Mucosa of stomach (tissue), 1 donor: ENCODE data around the gene MAGI1.
"Not testable (repeated sequence)": the region's sequence is repeated elsewhere in the genome, so short reads cannot be mapped to it uniquely, and the experiment has no call there.

Experiments
- H3K27me3 ChIP-seq: one replicate; pipeline ENCODE4 v1.7.0; 2013; ENCODE audit warnings: mild to moderate bottlenecking, low read length; ENCODE audit not compliant: control insufficient read depth, insufficient read depth
- H3K36me3 ChIP-seq: one replicate; pipeline ENCODE4 v1.7.0; 2013; ENCODE audit warnings: low read length; ENCODE audit not compliant: control insufficient read depth, insufficient read depth
- H3K4me1 ChIP-seq: one replicate; pipeline ENCODE4 v1.7.0; 2013; ENCODE audit warnings: mild to moderate bottlenecking, low read length; ENCODE audit not compliant: control insufficient read depth, insufficient read depth
- H3K4me3 ChIP-seq: one replicate; pipeline ENCODE4 v1.7.0; 2013; ENCODE audit warnings: low read length
- H3K9ac ChIP-seq: one replicate; pipeline ENCODE4 v1.7.0; 2013; ENCODE audit warnings: mild to moderate bottlenecking, low read length, moderate library complexity
- H3K9me3 ChIP-seq: one replicate; pipeline ENCODE4 v1.7.0; 2013; ENCODE audit warnings: mild to moderate bottlenecking, low read length, moderate library complexity; ENCODE audit not compliant: control insufficient read depth
- donor health status: Pancreatic carcinoma.

Gene MAGI1

DNA sequence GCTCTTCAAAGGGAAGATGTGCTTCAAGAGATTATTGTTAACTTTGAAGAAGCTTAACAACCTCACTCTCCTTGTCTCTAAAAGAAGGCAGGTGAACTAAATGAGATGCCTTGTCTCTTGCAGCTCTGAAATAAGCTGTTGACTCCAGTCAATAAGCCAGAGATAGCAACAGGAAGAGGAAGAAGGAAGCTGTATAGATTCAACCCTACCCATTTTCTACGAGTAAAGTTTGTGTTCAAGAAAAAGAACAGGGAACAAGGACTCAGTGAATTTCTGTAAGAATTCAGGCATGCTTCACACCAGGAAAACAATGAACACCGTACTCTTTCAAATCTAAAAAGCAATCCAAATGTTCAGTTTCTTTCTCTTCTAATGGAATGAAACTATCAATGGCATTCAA lies 503.5 kb downstream of the MAGI1 start:
- Histone ChIP-seq H3K9me3 (no peaks in the 10 kb centered on the region), H3K4me1 (no peaks in the 10 kb centered on the region), H3K9ac (no peak overlapping the region), H3K27me3 (no peaks in the 10 kb centered on the region), H3K4me3 (no peak overlapping the region), H3K36me3 (no peaks in the 10 kb centered on the region)

DNA sequence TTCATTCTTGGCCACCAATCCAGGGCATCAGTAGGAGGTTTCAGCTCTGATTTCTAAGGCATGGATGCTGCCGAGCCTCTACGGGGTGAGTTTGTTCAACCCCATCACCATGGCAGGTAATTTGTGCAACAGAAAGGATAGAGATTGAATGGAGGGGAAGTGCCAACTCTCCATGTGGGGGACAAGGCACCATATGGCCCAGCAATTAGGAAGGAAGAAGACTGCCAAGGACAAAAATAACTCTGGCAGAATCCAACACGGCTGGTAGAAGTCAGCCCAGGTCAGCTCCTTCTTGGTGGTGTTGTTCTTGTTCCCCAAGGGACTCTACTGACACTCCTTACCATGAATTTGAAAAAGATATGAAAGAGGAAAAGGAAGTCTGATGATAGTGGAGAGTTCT lies 503.9 kb downstream of the MAGI1 start:
- H3K4me1 ChIP-seq = no peaks in the 10 kb centered on the region
- H3K9me3 ChIP-seq = no peaks in the 10 kb centered on the region
- H3K27me3 ChIP-seq = no peaks in the 10 kb centered on the region
- no peak overlapping the region for H3K9ac ChIP-seq
- H3K36me3 ChIP-seq = no peaks in the 10 kb centered on the region
- no peak overlapping the region for H3K4me3 ChIP-seq

DNA sequence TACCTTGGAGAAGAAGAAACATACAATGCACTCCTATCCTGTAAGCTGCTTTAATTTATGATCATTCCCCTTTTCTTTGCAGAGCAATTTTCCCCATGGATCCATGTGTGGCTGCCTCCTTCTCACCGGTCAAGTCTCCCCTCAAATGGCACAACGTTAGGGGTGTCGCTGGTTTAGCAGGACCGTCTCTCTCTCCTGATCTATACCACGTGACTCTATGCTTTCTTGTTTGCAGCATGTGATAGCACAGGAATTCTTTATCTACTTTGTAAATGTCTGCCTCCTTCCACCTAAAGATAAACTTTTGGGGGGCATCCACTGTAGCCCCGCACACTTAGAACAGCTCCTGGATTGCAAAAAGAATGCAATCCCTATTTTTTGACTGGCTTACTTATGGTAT lies 506.0 kb downstream of the MAGI1 start:
- H3K9ac ChIP-seq = no peak overlapping the region
- no peaks in the 10 kb centered on the region for H3K4me1 ChIP-seq
- no peaks in the 10 kb centered on the region for H3K36me3 ChIP-seq
- no peaks in the 10 kb centered on the region for H3K27me3 ChIP-seq
- no peaks in the 10 kb centered on the region for H3K9me3 ChIP-seq
- no peak overlapping the region for H3K4me3 ChIP-seq

DNA sequence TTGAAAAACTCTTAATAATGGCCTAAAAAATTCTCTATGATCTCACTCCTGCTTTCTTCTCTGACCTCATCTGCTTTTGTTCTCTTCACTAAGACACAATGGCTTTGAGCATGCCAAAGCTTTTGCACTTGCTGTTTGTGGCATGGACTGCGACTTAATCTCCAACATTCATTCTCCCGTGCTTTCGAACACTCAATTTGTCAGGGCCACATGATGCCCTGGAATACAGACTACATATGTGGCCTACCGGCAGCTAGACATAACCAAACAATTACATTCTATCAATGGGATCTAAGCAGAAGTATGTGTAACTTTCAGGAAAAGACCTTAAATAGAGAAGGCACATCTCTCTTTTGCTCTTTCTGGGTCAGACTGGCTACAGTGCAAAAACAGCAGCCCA lies 506.5 kb downstream of the MAGI1 start:
- H3K9me3 ChIP-seq = no peaks in the 10 kb centered on the region
- H3K36me3 ChIP-seq = no peaks in the 10 kb centered on the region
- H3K4me3 ChIP-seq = no peak overlapping the region
- no peak overlapping the region for H3K9ac ChIP-seq
- H3K4me1 ChIP-seq = no peaks in the 10 kb centered on the region
- H3K27me3 ChIP-seq = no peaks in the 10 kb centered on the region

DNA sequence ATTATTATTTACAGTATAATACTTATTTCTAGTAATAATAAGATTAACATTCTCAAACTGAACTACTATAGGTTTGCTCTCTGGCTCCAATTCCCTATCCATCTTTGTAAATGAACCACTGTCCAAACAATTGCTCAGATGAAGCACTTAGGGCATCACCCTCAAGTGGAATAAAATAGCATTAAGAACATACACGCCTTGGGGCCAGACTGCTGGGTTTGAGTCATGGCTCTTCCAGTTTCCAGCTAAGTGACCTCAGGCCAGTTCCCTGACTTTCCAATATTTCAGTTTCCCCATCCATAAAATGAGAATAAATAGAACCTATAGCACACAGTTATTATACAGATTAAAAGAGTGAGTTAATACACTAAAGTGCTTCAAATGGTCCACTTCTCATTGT lies 507.2 kb downstream of the MAGI1 start:
- H3K9ac ChIP-seq = no peak overlapping the region

DNA sequence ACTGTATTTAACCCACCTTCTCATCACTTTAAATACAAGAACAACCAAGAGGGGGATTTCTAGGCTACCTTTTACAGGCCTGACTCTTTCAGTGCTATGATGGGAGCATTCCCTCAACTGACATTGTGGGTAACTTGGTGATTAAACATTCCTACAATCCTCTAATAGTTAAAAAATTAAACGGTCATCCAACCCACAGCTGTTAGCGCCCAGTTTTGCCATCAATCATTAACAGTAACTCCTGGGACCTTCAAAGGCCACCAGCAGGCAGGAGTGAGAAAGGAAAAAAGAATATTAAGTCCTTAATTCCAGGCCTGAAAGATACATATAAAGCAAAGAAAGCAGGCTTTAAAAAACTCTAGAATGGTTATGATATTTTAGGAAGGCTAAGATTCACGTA lies 512.1 kb downstream of the MAGI1 start:
- no peaks in the 10 kb centered on the region for H3K36me3 ChIP-seq
- no peaks in the 10 kb centered on the region for H3K4me1 ChIP-seq
- no peaks in the 10 kb centered on the region for H3K27me3 ChIP-seq
- H3K9me3 ChIP-seq = no peaks in the 10 kb centered on the region
- no peak overlapping the region for H3K4me3 ChIP-seq
- H3K9ac ChIP-seq = no peak overlapping the region

More for the DNA sequence above, 507.2 kb downstream of the MAGI1 start:
- Histone ChIP-seq H3K9me3 (no peaks in the 10 kb centered on the region), H3K4me3 (no peak overlapping the region), H3K36me3 (no peaks in the 10 kb centered on the region), H3K27me3 (no peaks in the 10 kb centered on the region), H3K4me1 (no peaks in the 10 kb centered on the region)

DNA sequence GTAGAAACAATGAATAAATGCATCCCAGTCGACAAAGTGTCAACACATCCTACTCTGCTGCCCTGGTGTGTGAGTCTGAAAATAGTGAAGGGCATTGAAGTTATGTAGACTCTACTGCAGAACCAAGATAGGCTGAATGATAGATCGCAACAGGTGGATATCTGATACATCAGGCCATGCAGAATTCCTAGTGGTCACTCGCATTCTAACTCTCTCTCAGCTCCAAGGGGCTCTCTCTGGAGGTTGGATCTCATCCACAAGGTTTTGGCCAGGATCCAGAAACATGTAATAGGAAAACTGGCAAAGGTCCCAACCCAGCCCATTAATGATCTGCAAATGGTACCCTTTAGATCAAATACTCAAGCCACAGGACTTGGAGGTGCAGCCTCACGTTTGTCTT lies 514.1 kb downstream of the MAGI1 start:
- Histone ChIP-seq H3K9me3 (no peaks in the 10 kb centered on the region), H3K27me3 (no peaks in the 10 kb centered on the region), H3K9ac (no peak overlapping the region), H3K4me3 (no peak overlapping the region), H3K36me3 (no peaks in the 10 kb centered on the region), H3K4me1 (no peaks in the 10 kb centered on the region)

DNA sequence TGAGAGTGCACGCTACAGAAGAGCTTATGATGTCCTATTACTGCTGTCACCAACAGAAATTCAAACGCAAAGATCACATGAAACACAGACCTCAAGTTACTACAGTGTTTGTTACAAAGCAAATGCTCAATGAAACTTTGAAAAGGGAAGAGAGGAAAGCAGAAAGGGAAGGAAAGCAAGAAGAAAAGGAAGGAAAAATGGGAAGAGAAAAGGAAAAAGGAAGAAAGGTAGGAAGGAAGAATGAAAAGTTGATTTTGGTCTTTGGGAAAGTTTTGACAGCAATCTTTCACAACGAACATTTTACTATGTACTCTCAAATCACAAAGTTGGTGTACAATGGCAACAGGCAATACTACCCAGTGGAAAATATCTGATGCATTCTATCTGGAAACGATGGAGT lies 514.8 kb downstream of the MAGI1 start:
- no peak overlapping the region for H3K4me3 ChIP-seq
- no peak overlapping the region for H3K9ac ChIP-seq
- H3K27me3 ChIP-seq = no peaks in the 10 kb centered on the region
- H3K9me3 ChIP-seq = no peaks in the 10 kb centered on the region
- H3K4me1 ChIP-seq = no peaks in the 10 kb centered on the region
- no peaks in the 10 kb centered on the region for H3K36me3 ChIP-seq

DNA sequence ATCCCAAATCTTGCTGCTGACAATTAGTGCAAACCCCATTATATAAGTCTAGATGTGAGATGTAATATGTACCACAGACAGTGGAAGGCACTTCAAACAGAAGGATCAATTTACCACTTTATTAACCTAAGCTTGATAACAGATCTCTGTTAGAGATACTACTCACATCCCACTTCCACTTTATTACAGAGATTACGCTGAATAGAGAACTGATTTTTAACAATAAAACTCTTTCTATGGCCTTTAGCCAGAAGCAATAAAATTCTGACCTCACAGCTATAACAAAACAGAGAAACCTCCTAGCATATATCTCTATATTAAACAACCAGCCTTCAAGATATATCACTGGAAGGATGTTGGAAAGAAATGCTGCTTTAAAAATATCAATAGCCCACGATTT lies 517.7 kb downstream of the MAGI1 start:
- Histone ChIP-seq H3K9ac (no peak overlapping the region), H3K4me3 (no peak overlapping the region), H3K9me3 (no peaks in the 10 kb centered on the region), H3K27me3 (no peaks in the 10 kb centered on the region), H3K36me3 (no peaks in the 10 kb centered on the region), H3K4me1 (no peaks in the 10 kb centered on the region)

DNA sequence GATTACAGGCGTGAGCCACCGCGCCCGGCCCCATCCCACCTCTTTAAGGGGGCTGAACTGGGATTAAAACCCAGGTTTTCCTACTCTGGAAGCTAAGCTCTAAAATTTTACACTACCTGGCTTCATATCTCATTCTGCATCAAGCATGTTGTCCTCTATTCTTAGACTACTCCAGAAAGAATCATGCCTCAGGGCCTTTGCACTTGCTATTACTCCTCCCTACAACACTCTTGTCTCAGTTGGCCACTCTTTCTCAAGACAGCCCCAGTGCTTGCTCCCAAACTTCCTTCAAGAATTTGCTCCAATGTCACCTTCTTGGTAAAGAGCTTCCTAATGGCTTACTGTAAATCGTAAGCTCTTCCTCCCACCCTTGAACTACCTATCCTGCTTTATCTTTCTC lies 521.7 kb downstream of the MAGI1 start:
- Histone ChIP-seq H3K36me3 (no peaks in the 10 kb centered on the region), H3K4me3 (no peak overlapping the region), H3K4me1 (no peaks in the 10 kb centered on the region), H3K9ac (no peak overlapping the region), H3K9me3 (no peaks in the 10 kb centered on the region), H3K27me3 (no peaks in the 10 kb centered on the region)

DNA sequence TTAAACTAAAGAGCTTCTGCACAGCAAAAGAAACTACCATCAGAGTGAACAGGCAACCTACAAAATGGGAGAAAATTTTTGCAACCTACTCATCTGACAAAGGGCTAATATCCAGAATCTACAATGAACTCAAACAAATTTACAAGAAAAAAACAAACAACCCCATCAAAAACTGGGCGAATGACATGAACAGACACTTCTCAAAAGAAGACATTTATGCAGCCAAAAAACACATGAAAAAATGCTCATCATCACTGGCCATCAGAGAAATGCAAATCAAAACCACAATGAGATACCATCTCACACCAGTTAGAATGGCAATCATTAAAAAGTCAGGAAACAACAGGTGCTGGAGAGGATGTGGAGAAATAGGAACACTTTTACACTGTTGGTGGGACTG lies 524.4 kb downstream of the MAGI1 start:
- H3K9ac ChIP-seq, H3K27me3 ChIP-seq, H3K36me3 ChIP-seq, H3K9me3 ChIP-seq, H3K4me1 ChIP-seq, H3K4me3 ChIP-seq: not testable (repeated sequence)

DNA sequence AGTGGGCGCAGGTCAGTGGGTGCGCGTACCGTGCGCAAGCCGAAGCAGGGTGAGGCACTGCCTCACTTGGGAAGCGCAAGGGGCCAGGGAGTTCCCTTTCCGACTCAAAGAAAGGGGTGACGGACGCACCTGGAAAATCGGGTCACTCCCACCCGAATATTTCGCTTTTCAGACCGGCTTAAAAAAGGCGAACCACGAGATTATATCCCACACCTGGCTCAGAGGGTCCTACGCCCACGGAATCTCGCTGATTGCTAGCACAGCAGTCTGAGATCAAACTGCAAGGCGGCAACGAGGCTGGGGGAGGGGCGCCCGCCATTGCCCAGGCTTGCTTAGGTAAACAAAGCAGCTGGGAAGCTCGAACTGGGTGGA lies 529.3 kb downstream of the MAGI1 start:
- H3K9ac ChIP-seq, H3K4me3 ChIP-seq, H3K36me3 ChIP-seq, H3K9me3 ChIP-seq, H3K27me3 ChIP-seq, H3K4me1 ChIP-seq: not testable (repeated sequence)

DNA sequence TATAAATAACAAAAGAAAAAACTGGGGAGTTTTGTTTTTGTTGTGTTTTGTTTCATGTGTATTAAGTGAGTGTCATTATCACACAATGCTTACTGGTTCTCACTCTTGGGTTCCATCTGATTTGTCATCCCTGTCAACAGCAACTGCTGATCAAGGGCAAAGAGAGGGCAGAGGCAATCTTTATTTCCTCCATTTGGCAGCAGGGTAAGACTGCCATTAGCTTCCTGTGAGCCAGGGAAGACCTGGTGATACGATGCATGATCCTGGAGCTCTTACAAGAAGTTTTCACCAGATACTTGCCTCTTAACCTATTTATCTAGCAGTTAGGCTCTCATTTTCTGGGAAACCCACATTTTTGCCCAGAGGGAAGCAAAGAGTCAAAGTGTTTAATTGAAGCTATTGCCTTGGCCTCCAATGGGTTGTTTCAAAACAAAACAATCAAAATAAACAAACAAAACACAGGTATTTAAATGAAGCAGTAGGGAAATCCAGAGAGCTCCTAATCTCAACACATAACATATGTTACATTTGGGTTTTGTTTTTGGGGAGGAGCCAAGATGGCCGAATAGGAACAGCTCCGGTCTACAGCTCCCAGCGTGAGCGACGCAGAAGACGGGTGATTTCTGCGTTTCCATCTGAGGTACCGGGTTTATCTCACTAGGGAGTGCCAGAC lies 529.8 kb downstream of the MAGI1 start:
- no peak overlapping the region for H3K4me3 ChIP-seq
- H3K36me3 ChIP-seq = no peaks in the 10 kb centered on the region
- H3K4me1 ChIP-seq = no peaks in the 10 kb centered on the region
- H3K9me3 ChIP-seq = no peaks in the 10 kb centered on the region
- H3K27me3 ChIP-seq = no peaks in the 10 kb centered on the region
- no peak overlapping the region for H3K9ac ChIP-seq
